M059J (cell line): Measurements from ENCODE around the gene CRTAP. TPM values are rescaled to one million over a fixed set of nuclear protein-coding genes. Genes with fewer than 3 reads are reported as not detected.
"Not testable (repeated sequence)": the region's sequence is repeated elsewhere in the genome, so short reads cannot be mapped to it uniquely, and the experiment has no call there.

Experiments
- DNase-seq: peaks from one replicate; pipeline ENCODE4 v3.0.0-alpha.2; 2012; ENCODE audit warnings: low read depth
- total RNA-seq: library from RNA; depleted of rRNA; stranded (reverse); fragments of >200 nt; shearing (Covaris generic); gene quantifications from 2 replicates; pipeline ENCODE4 v1.2.3, GENCODE V29; 2014; rRNA removed

Gene CRTAP
- total RNA-seq, 1 experiment from 2014 or later = 301 TPM

GRCh38 chr3:33174711-33175414 lies 61.0 kb downstream of the CRTAP start:
- DNase-seq = no peak

GRCh38 chr3:33179132-33179531 lies 65.3 kb downstream of the CRTAP start:
- DNase-seq = no peak

GRCh38 chr3:33181229-33181628 lies 67.4 kb downstream of the CRTAP start:
- peak; percentile 46 for DNase-seq

GRCh38 chr3:33181641-33182040 lies 67.8 kb downstream of the CRTAP start:
- not testable (repeated sequence) for DNase-seq

- no peak for DNase-seq
These were observed 71.0 kb downstream of the CRTAP start for GRCh38 chr3:33184863-33185262.

GRCh38 chr3:33186524-33187367 lies 72.9 kb downstream of the CRTAP start:
- peak; percentile 50 for DNase-seq

GRCh38 chr3:33187368-33187634 lies 73.5 kb downstream of the CRTAP start:
- no peak for DNase-seq

GRCh38 chr3:33194303-33194702 lies 80.5 kb downstream of the CRTAP start:
- DNase-seq = no peak

- DNase-seq = no peak
These were observed 82.7 kb downstream of the CRTAP start for GRCh38 chr3:33196538-33196937.

Other genes starting within 250 kb of the CRTAP start
- 0.10 TPM in 1 of 2 replicates, not detected in the other for gene CCR4, start 162.4 kb upstream of the CRTAP start, total RNA-seq
- 61.6 and 98.2 TPM in 2 replicates for gene GLB1, start 16.9 kb upstream of the CRTAP start, total RNA-seq
- 1.3 and 3.4 TPM in 2 replicates for gene TMPPE, start 16.9 kb upstream of the CRTAP start, total RNA-seq
- 0.44 and 0.98 TPM in 2 replicates for gene SUSD5, start 104.8 kb downstream of the CRTAP start, total RNA-seq
- 2.9 and 3.8 TPM in 2 replicates for gene FBXL2, start 163.4 kb downstream of the CRTAP start, total RNA-seq